HG03457 (cell line): Measurements from ENCODE around the gene CSTB.

ENCODE experiments used
- ATAC-seq: cut with Tn5 transposase; IDR thresholded peaks from one replicate; pipeline ENCODE4 v1.9.1; 2021; ENCODE audit warnings: moderate number of reproducible peaks; ENCODE audit not compliant: unreplicated experiment

CSTB gene

GRCh38 chr21:43793243-43793642 is 17.1 kb upstream of the CSTB start:
- no peak for ATAC-seq

DNA sequence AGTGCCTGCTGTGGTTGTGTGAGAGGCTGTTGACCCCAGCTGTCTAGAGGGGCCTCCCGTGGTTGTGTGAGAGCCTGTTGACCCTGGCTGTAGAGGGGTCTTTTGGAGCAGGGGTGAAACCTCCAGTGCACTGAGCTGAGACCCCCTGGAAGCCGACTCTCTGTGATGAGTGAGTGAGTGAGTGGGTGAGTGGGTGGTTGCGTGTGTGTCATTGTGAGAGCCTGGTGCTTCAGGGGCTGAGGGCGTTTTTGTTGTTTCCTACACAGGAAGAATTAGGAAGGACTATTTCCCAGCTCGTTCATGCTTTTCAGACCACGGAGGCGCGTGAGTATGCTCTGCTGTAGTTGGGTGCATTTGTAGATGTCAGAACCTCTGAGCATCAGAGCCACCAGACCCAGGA is 16.3 kb upstream of the CSTB start:
- no peak for ATAC-seq

DNA sequence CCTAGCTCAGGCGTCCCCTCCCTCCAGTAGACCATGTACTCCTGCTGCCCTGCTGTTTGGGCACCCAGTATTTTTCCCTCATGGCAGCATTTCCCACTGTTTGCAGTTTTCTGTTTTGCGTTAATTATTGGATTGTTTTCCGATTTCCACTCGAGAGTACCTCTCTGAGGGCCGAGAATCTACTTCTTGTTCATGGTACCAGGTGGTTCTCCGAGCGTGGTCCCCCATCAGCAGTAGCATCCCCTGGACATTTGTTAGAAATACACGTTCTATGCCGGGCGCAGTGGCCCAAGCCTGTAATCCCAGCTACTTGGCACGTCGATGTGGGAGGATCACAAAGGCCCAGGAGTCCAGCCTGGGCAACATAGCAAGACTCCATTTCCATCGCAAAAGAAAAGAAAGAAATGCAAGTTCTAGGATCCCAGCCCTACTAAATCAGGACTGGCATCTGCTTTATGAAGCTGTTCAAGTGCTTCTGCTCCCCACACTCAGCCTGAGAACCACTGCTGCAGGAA is 14.0 kb upstream of the CSTB start:
- ATAC-seq = no peak

- ATAC-seq = peak; percentile 59
Observed at GRCh38 chr21:43789276-43790009, 13.3 kb upstream of the CSTB start, which contains the start of gene RRP1. Gene RRP1, plus strand, starts transcription at chr21:43789577. Its CDS starts 53 bp downstream, at chr21:43789630.

GRCh38 chr21:43786807-43787440 is 10.8 kb upstream of the CSTB start:
- ATAC-seq = no peak

DNA sequence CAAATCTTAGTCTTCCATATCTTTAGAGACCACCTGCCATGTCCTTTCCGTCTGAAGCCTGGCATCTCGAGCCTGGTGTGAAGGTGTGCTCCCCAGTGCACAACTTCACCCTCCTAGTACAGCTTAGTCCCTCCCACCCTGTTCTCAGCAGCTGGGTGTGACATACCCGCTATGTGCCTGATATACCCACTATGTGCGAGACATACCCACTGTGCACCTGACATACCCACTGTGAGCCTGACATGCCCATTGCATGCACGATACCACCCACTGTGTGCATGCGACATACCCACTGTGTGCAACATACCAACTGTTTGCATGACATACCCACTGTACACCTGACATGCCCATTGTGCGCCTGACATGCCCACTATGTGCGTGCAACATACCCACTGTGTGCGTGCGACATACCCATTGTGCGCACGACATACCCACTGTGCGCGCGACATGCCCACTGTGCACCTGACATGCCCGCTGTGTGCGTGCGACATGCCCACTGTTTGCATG is 10.2 kb upstream of the CSTB start:
- ATAC-seq = no peak

- ATAC-seq = no peak
Observed at GRCh38 chr21:43785134-43785533, 9.0 kb upstream of the CSTB start.

DNA sequence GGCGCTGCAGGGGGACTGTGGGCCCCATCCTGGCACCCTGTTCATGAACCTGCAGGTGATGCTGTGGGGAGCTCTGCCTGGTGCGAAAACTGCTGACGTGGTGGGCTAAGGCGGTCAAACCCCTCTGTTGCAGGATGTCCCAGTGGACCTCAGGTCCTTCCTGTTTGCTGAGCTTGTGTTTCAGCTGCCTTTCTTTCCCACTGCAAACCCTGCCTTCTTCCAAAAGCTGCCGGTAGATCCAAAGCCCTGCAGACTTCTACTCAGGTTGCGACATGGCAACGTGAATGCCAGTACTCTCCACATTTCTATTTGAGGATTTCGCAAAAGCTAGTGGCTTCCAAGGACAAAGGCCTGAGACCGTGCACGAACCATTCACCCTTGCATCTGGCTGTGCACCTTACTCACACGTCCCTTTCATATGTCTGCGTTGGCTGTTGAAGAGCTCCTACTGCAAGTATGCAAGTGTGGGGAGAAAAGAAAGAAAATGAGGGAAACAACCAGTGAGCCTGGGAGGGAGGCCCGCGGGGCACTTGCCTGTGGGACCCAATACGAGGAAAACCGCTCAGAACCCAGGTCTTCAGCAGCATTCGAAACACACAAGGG is 7.1 kb upstream of the CSTB start:
- no peak for ATAC-seq

- ATAC-seq = no peak
Observed at GRCh38 chr21:43782431-43783097, 6.5 kb upstream of the CSTB start.

DNA sequence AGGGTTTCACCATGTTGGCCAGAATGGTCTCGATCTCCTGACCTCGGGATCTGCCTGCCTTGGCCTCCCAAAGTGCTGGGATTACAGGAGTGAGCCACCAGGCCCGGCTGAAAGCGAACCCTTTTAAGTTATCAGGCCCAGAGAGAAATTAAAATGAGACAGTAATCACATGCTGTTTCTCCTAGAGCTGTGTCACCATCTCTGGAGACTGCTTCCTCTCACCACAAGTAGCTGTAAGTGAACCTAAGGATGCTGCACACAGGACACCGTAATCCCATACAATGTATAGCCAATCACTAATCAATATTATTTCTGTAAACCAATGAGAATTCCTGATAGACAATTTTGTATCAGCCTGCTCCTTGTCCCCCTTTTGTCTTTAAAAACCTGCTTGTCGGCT is 5.7 kb upstream of the CSTB start:
- ATAC-seq = no peak

DNA sequence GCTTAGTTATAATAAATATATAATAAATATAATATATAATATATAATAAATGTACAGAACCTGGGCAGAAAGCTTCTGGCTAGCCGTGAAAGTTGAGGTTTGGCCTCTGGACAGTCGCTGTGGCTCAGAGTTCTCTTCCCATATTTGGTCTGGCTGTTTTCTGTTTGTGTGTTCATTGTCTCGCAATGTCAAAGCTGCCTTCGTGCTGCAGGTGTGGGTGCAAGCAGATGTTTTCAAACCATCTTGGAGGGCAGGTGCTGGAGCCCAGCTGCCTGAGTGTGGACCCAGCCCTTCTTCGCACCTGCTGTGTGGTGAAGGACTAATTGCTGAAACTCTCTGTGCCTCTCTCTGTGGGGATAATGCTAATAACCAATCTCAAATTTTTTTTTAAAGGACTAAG is 3.6 kb upstream of the CSTB start:
- ATAC-seq = no peak

DNA sequence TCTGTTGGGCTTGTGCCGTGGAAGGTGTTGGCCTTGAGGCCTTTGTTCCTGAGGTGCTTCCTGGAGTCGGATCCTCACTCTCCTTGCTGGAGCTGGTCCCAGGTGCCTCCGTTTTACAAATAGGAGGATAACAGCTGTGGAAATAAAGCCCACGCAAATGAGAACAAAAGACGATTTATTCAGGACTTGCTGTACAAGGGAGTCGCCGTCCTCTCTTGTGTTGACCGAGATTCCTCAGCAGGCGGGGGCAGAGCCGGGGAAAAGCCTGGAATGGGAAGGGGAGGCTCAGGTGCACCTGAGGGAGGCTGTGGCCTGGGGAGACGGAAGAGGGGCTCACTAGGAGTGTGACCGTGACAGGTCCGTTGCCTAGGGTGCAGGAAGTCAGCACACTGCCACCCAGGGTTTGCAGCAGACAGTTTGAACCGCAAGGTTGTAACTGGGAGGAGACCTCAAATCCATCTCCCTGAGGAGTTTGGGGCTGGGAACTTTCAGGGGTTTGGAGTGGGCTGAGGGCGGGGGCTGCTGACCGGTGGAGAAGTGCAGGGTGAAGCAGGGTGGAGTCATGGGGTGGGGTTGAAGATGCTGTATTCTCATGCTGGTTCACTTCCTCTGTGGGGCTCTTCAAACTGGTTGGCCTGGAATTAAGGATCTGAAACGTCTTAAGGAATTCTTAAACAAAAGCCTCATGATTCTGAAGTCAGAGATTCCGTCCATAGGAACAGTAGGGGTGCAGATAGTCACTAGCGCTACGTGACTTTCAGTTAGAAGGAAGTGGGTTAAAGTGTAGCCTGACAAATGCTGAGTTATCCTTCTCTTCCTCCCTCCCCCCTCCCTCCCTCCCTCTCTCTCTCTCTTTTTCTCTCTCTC is 2.6 kb upstream of the CSTB start:
- ATAC-seq = no peak

GRCh38 chr21:43777953-43778352 is 1.8 kb upstream of the CSTB start:
- ATAC-seq = no peak

- ATAC-seq = no peak
Observed at GRCh38 chr21:43775190-43775589, 918 bp downstream of the CSTB start.

DNA sequence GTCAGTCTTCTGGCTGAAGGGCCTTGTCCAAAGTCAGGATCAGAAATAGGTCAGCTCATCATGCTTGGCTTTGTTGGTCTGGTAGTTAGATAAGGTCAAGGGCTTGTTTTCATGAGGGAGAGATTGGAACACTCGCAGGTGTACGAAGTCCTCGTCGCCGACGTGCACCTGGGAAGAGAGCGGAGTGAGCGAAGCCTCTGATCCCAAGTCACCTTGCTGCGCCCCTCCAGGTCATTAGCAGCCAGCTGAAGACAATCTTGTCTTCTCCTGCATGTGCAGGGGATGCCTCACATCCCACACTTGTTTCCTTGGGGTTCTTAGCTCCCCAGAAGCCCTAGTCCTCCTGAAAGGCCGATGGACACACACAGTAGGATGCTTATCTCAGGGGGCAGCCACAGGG is 1.9 kb downstream of the CSTB start:
- no peak for ATAC-seq

DNA sequence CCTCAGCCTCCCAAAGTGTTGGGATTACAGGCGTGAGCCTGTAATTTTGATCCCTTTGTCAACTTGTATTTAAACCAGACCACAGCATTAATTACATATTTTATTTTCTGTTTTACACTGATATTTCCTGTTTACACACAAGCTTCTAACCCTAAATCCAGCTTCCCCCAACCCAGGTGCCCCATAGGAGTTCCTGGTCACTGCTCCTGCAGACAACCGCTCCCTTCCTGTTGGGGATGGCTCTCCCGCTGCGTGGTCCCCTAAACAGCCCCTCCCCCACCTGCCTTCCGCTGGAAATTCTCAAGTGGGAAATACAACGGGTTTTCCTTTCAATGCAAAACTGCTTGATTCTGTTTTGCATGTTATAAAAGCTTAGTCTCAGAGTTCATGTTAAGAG is 3.7 kb downstream of the CSTB start:
- ATAC-seq = no peak

DNA sequence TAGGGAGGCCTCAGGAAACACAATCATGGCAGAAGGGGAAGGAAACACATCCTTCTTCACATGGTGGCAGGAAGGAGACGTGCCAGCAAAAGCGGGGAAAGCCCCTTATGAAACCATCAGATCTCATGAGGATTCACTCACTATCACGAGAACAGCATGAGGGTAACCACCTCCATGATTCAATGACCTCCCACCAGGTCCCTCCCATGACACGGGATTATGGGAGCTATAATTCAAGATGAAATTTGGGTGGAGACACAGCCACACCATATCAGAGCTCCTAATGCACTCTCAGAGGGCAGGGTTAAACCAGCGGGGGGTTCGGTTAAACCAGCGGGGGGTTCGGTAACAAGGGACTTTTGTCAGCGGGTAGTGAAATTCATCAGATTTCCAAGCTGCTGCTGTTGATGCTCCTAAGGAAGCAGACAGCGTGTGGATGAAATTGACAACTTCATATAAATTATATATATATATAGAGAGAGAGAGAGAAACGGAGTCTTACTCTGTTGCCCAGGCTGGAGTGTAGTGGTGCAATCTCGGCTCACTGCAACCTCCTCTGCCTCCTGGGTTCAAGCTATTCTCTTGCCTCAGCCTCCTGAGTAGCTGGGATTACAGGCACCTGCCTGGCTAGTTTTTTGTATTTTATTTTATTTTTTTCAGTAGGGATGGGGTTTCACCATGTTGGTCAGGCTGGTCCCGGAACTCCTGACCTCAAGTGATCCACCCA is 4.2 kb downstream of the CSTB start:
- no peak for ATAC-seq

DNA sequence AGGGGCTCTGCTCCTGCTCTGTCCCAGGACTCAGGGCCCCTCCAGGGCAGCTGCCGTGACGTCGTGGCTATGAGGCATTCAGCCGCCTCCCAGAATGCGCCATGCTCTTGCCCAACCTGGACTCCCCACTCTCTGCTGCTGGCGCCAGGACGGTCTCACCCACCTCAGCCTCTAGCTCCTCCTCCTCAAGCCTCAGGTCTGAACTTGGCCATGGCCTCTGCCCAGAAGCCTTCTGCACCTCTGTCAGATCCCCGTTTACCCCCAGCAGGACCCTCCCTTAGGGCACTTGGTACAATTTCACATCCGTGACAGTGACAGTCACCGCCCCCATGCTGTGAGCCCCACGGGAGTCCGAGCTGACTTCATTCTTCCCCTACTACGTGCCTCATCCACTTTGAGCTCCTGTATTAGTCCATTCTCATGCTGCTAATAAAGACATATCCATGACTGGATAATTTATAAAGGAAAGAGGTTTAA is 4.9 kb downstream of the CSTB start:
- ATAC-seq = no peak

- ATAC-seq = no peak
Observed at GRCh38 chr21:43770066-43770655, 5.9 kb downstream of the CSTB start.
